Measurements from ENCODE around the gene PRKCSH.

Gene PRKCSH

DNA sequence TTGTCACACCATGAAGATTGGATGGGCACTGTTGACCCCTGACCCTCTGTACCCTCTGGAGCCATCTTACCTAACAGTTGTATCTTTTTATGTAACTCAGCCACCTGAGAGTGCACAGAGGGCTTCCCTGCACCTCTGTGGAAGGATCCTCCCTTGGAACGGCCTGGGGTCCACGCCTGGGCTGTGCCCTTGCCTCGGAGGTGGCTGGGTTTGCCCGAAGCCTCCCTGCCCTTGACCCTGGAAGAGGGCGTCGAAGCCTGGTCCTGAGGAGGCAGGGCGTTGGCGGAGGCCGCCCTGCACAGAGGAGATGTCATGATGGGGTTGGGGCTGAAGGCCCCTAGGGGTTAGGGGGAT is 755 bp upstream of the PRKCSH start:
- no peak for DNase-seq (ENCODE audit: low read depth)
- peak overlapping the region; percentile 44 for H3K4me3 ChIP-seq (ENCODE audit: low read depth, low read length)
- TF ChIP-seq, protein P1, sequence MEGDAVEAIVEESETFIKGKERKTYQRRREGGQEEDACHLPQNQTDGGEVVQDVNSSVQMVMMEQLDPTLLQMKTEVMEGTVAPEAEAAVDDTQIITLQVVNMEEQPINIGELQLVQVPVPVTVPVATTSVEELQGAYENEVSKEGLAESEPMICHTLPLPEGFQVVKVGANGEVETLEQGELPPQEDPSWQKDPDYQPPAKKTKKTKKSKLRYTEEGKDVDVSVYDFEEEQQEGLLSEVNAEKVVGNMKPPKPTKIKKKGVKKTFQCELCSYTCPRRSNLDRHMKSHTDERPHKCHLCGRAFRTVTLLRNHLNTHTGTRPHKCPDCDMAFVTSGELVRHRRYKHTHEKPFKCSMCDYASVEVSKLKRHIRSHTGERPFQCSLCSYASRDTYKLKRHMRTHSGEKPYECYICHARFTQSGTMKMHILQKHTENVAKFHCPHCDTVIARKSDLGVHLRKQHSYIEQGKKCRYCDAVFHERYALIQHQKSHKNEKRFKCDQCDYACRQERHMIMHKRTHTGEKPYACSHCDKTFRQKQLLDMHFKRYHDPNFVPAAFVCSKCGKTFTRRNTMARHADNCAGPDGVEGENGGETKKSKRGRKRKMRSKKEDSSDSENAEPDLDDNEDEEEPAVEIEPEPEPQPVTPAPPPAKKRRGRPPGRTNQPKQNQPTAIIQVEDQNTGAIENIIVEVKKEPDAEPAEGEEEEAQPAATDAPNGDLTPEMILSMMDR (IDR thresholded peaks at IDR 0.05; ENCODE audit: insufficient read depth, low read depth, low read length, missing control alignments): no peak

- peak overlapping the region; percentile 84 for H3K4me3 ChIP-seq (ENCODE audit: low read depth, low read length)
Observed at GRCh38 chr19:11435833-11436313, 438 bp downstream of the PRKCSH start.

GRCh38 chr19:11437955-11438354 is 2.5 kb downstream of the PRKCSH start:
- no peak for DNase-seq (ENCODE audit: low read depth)
- TF ChIP-seq, protein P1 (IDR thresholded peaks at IDR 0.05; ENCODE audit: insufficient read depth, low read depth, low read length, missing control alignments): no peak
- H3K4me3 ChIP-seq (ENCODE audit: low read depth, low read length): no peak overlapping the region

More at GRCh38 chr19:11435833-11436313, 438 bp downstream of the PRKCSH start:
- TF ChIP-seq, protein P1 (IDR thresholded peaks at IDR 0.05; ENCODE audit: insufficient read depth, low read depth, low read length, missing control alignments): no peak
- peak; percentile 34 for DNase-seq (ENCODE audit: low read depth)

DNA sequence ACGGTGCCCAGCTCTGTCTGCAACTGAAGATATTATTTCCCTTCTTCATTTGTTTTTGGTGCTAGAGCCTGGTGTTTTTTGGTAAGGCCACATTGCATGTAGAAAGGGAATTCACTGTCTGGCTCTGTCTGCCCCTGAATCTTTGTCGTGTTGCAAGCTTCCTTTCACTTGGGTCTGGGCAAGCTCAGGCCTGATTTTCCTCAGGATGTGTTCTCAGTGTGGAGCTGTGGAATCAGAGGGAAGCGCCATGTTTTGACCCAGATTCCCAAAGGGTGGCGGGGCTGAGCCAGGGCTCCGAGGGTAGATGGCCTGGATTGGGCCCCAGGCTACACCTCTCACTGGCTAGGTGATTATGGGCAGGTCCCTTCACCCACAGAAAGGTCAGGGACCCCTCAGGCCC is 8.6 kb downstream of the PRKCSH start:
- H3K4me3 ChIP-seq (ENCODE audit: low read depth, low read length): no peak overlapping the region
- TF ChIP-seq, protein P1 (IDR thresholded peaks at IDR 0.05; ENCODE audit: insufficient read depth, low read depth, low read length, missing control alignments): no peak
- no peak for DNase-seq (ENCODE audit: low read depth)

- TF ChIP-seq, protein P1 (IDR thresholded peaks at IDR 0.05; ENCODE audit: insufficient read depth, low read depth, low read length, missing control alignments): no peak
- no peak for DNase-seq (ENCODE audit: low read depth)
- H3K4me3 ChIP-seq (ENCODE audit: low read depth, low read length): no peak overlapping the region
Observed at GRCh38 chr19:11445141-11445540, 9.7 kb downstream of the PRKCSH start.

GRCh38 chr19:11446271-11446651 is 10.8 kb downstream of the PRKCSH start:
- TF ChIP-seq, protein P1 (IDR thresholded peaks at IDR 0.05; ENCODE audit: insufficient read depth, low read depth, low read length, missing control alignments): no peak
- no peak overlapping the region for H3K4me3 ChIP-seq (ENCODE audit: low read depth, low read length)
- DNase-seq (ENCODE audit: low read depth): no peak

GRCh38 chr19:11446652-11447301 is 11.3 kb downstream of the PRKCSH start:
- DNase-seq (ENCODE audit: low read depth): no peak

More at GRCh38 chr19:11446652-11447301, 11.3 kb downstream of the PRKCSH start:
- TF ChIP-seq, protein P1 (IDR thresholded peaks at IDR 0.05; ENCODE audit: insufficient read depth, low read depth, low read length, missing control alignments): peak; percentile 70
- H3K4me3 ChIP-seq (ENCODE audit: low read depth, low read length): no peak overlapping the region

Data from GM12865 (cell line).